GM12865 (cell line): ENCODE results near the gene WDR54.
"Not testable (repeated sequence)": the region's sequence is repeated elsewhere in the genome, so short reads cannot be mapped to it uniquely, and the experiment has no call there.

Source experiments
- DNase-seq: peaks from one replicate; pipeline ENCODE4 v3.0.0; 2010; ENCODE audit warnings: low read depth
- H3K4me3 ChIP-seq: 2 replicates; pipeline ENCODE4 v1.5.1; 2011; ENCODE audit warnings: mild to moderate bottlenecking, low read depth, low read length, control low read depth
- CTCF ChIP-seq: IDR thresholded peaks from 2 replicates; pipeline ENCODE4 v1.5.1; 2011; ENCODE audit warnings: low read length, control low read depth, low read depth, inconsistent platforms; ENCODE audit not compliant: insufficient read depth; ENCODE audit errors: missing control alignments

WDR54 gene

GRCh38 chr2:74462786-74463105, 41.2 kb downstream of the WDR54 start:
- H3K4me3 ChIP-seq, result no peak overlapping the region
- no peak for DNase-seq
- TF ChIP-seq CTCF, result no peak

- no peak for DNase-seq
- no peak for TF ChIP-seq CTCF
- peak overlapping the region; percentile 95 for H3K4me3 ChIP-seq
These were observed 42.9 kb downstream of the WDR54 start for GRCh38 chr2:74464406-74464805.

- not testable (repeated sequence) for DNase-seq, H3K4me3 ChIP-seq
These were observed 49.2 kb downstream of the WDR54 start for GRCh38 chr2:74470742-74471141.

GRCh38 chr2:74471332-74472065, 50.0 kb downstream of the WDR54 start:
- TF ChIP-seq CTCF, result no peak
- DNase-seq, result no peak
- peak overlapping the region; percentile 87 for H3K4me3 ChIP-seq

- TF ChIP-seq CTCF, result no peak
- peak within 1 kb of the TSS; percentile 87 for H3K4me3 ChIP-seq
These were observed 50.8 kb downstream of the WDR54 start, which contains the start of gene MRPL53 for GRCh38 chr2:74472086-74472944. MRPL53 (minus strand) TSS chr2:74472680; CDS start chr2:74472660, 20 bp downstream.

GRCh38 chr2:74472945-74473258, 51.4 kb downstream of the WDR54 start:
- H3K4me3 ChIP-seq, result peak overlapping the region; percentile 87
- DNase-seq, result no peak
- TF ChIP-seq CTCF, result no peak

More at GRCh38 chr2:74472086-74472944, 50.8 kb downstream of the WDR54 start, which contains the start of gene MRPL53:
- peak; percentile 98 for DNase-seq

GRCh38 chr2:74474481-74474880, 53.0 kb downstream of the WDR54 start:
- no peak for TF ChIP-seq CTCF
- no peak for DNase-seq
- no peak overlapping the region for H3K4me3 ChIP-seq
